Frontal cortex (tissue), 4 donors: Measurements from ENCODE around the gene DHDH. TPM values are rescaled to one million over a fixed set of nuclear protein-coding genes. Genes with fewer than 3 reads are reported as not detected.
"Not testable (repeated sequence)": the region's sequence is repeated elsewhere in the genome, so short reads cannot be mapped to it uniquely, and the experiment has no call there.

Source experiments
- DNase-seq, 2 donors: peaks; one replicate each; pipeline ENCODE4 v3.0.0; 2012; ENCODE audit warnings: low spot score in 2 of 2
- FAIRE-seq: peaks from 2 replicates; lab custom pipeline; 2012; peaks lifted over from hg19 to GRCh38; lab: Jason Lieb, UNC
- total RNA-seq: library from RNA; depleted of rRNA; stranded (reverse); fragments of >200 nt; gene quantifications from one replicate; pipeline ENCODE4 v1.2.3, GENCODE V29; 2014
- donor health status: control.
- donor health status: control.
- donor health status: control.

The DHDH gene
- total RNA-seq = not detected

GRCh38 chr19:48933382-48933932 is at the start of gene DHDH:
DHDH (plus strand) TSS chr19:48933699; CDS start chr19:48933722, 23 bp downstream.
- DNase-seq (peak in 1 of 2 donors; percentile 61), FAIRE-seq (no peak)

DNA sequence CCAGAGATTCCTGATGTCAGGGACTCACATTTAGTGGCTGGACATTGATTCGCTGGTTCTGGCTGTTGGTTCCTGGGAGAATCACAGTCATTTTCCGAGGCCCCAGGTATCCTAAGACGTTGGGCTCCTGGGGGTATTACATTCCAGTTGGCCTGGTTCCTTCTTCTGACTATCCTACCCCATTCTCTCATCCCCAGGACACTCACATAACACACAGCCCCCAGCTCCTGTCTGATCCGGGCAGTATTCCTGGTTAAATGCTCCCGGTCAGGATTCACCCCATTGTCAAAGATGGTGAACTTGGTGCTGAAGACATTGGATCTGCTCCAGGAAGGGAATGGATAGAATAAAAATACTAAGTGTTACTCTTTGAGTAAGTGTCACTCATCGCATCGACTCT is 49.8 kb upstream of the DHDH start:
- no peak for DNase-seq
- FAIRE-seq = no peak

GRCh38 chr19:48887861-48888612 is 45.5 kb upstream of the DHDH start:
- no peak for FAIRE-seq

DNA sequence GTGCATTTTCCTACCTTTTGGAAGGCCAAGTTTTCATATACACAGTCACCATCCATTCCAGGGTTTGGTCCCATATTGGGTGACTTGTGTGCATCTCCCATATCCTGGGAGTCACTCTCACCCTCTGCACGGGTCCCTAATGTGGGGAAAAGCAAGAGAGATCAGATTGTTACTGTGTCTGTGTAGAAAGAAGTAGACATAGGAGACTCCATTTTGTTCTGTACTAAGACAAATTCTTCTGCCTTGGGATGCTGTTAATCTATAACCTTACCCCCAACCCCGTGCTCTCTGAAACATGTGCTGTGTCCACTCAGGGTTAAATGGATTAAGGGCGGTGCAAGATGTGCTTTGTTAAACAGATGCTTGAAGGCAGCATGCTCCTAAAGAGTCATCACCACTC is 44.0 kb upstream of the DHDH start:
- not testable (repeated sequence) for FAIRE-seq, DNase-seq

More at GRCh38 chr19:48887861-48888612, 45.5 kb upstream of the DHDH start:
- DNase-seq = no peak

GRCh38 chr19:48890551-48890950 is 42.9 kb upstream of the DHDH start:
- FAIRE-seq (no peak), DNase-seq (no peak)

DNA sequence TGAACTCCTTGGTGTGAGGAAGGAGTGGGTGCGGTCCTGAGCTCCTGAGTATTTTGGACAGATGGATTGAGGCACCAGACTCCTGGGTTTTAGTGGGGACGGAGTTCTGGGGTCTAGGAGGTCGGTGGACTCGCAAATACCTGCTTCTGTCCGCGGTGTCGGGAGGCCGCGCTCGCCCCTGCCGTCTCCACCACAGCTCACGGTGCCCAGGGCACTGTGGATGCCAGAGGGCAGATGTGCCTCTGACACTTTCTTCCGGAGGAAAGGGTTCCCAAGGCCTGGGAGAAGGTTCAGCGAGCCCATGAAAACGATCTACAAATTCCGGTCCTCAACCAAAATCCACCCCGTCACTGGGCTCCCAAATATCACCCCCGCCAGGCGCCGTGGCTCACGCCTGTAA is 38.3 kb upstream of the DHDH start:
- no peak for DNase-seq
- FAIRE-seq = no peak

- DNase-seq = peak in 1 of 2 donors; percentile 78
- FAIRE-seq = no peak
Measured at GRCh38 chr19:48896191-48896720, 37.2 kb upstream of the DHDH start.

DNA sequence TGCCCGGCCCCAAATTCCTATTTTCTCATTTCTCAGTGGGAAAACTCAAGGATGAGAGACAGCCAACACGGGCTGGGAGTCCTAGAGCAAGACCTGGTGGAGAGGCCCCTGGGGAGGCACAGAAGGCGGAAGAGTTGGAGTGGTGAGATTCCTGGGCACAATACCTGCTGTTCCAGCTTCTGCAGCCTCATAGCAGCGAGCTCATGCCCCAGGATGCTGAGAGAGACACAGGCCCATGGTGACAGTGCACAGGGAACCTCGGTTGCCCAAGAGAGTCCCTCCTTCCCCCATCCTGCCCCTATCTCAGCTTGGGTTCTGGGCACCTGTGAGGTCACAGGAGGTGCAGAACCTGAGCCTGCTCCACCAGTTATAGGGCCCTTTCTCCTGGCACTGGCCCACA is 36.3 kb upstream of the DHDH start:
- FAIRE-seq = no peak

GRCh38 chr19:48899386-48899749 is 34.1 kb upstream of the DHDH start:
- FAIRE-seq, DNase-seq: not testable (repeated sequence)

More for the DNA sequence above, 36.3 kb upstream of the DHDH start:
- no peak for DNase-seq

DNA sequence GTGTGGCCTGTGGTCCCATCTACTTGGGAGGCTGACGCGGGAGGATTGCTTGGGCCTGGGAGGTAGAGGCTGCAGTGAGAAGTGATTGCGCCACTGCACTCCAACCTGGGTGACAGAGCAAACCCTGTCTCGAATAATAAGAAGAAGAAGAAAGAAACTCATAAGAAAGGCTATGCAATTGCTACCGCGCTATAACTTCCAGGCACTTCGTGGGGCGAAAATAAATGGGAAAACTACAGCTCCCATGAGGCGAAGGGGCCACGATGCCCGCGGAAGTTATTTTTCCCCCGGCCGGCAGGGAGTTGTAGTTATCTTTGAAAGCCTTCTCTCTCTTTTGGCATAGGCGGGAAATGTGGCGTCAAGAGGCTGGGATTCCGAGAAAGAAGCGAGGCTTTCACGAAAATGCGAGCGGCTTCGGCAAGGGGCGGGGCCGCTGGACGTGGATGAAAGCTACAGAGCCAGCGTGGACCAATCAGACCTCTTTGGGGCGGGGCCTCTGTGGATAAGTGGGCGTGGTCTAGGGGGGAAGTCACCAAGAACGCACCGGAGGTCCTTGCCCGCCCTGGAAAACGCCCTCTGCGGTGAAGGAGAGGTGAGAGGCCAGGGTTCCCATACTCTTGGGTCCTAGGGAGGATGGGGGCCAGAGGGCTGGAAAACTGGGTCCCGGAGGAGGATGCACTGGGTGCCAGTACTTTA is 33.6 kb upstream of the DHDH start, which contains the start of gene NUCB1:
Gene NUCB1, plus strand, starts transcription at position 532 of the 696 bp plus-strand sequence. CDS start 485 bp downstream, outside the sequence.
- peak; percentile 92 to 99 for DNase-seq
- FAIRE-seq = peak; percentile 95

DNA sequence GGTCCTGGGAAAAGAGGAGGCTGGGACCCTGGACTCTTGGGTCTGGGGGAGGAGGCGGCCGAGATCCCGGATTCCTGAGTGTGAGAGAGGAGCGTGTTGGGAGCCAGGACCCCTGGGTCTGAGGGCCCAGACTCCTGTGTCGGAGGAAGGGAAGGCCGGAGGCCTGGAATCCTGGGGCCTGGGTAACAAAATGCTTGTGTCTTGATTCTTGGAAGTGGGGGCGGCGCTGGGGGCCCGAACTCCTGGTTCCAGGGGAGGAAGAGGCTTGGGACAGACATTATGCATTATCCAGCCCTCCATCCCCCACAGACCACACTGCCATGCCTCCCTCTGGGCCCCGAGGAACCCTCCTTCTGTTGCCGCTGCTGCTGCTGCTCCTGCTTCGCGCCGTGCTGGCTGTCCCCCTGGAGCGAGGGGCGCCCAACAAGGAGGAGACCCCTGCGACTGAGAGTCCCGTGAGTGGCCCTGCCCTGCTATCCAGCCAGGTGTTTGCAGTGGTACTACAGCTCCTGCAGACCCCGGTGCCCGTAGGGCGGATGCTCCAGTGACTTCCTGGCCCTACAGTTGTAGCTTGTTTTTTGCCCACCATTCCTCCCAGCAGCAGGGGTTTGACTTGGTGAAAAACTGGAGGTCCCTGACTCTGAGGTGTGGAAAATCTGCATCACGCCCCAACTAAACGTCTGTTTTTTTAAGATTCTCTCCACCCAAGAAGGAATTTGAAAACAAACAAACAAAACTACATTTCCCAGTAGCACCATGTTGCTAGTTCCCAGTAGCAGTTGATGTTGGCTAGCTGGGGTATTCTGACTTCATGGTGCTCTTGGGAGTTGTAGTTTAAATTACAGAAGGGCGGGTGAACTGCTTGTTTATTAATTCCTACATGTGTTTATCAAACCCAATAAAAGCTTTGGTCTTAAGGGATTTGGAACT is 32.8 kb upstream of the DHDH start:
- DNase-seq (no peak), FAIRE-seq (no peak)

DNA sequence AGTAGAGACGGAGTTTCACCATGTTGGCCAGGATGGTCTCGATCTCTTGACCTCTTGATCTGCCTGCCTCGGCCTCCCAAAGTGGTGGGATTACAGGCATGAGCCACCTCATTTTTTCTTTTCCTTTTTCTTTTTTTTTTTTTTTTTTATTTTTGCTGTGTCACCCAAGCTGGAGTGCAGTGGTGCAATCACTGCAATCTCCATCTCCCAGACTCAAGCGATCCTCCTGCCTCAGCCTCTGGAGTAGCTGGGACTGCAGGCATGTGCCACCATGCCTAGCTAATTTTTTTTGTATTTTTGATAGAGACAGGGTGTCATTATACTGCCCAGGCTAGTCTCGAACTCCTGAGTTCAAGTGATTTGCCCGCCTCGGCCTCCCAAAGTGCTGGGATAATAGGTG is 31.2 kb upstream of the DHDH start:
- DNase-seq, FAIRE-seq: not testable (repeated sequence)

GRCh38 chr19:48903788-48904187 is 29.7 kb upstream of the DHDH start:
- not testable (repeated sequence) for DNase-seq

GRCh38 chr19:48905664-48906063 is 27.8 kb upstream of the DHDH start:
- DNase-seq (no peak), FAIRE-seq (no peak)

More at GRCh38 chr19:48903788-48904187, 29.7 kb upstream of the DHDH start:
- FAIRE-seq = not testable (repeated sequence)

DNA sequence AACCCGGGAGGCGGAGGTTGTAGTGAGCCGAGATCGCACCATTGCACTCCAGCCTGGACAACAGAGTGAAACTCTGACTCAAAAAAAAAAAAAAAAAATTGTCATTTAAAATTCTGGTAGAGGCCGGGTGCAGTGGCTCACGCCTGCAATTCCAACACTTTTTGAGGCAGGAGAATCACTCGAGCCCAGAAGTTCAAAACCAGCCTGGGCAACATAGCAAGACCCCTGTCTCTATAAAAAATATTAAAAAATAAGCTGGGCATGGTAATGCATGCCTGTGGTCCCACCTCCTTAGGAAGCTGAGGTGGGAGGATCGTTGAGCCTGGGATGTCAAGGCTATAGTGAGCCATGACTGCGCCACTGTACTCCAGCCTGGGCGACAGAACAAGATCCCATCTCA is 27.2 kb upstream of the DHDH start:
- DNase-seq (no peak), FAIRE-seq (no peak)

DNA sequence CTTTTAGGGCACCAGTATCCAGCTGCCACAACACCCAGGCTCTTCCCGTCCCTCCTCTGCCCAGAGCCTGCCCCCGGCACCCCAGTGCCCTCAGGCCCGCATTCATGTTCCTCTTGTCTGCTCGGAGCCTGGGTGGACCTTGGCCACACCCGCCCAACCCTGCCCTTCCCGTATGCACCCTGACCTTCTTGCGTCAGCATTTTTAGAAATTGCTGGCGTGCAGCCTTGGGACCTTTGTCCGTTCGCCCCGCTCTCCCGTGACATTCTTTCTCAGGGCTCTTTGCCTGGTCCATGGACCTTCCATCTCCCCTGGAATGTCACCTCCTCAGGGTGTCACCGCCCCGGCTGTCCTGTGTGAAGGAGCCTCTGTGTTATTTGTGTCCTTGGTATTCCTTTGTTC is 25.8 kb upstream of the DHDH start:
- DNase-seq (no peak), FAIRE-seq (no peak)

- FAIRE-seq, DNase-seq: not testable (repeated sequence)
Measured at GRCh38 chr19:48909424-48910077, 23.9 kb upstream of the DHDH start.

DNA sequence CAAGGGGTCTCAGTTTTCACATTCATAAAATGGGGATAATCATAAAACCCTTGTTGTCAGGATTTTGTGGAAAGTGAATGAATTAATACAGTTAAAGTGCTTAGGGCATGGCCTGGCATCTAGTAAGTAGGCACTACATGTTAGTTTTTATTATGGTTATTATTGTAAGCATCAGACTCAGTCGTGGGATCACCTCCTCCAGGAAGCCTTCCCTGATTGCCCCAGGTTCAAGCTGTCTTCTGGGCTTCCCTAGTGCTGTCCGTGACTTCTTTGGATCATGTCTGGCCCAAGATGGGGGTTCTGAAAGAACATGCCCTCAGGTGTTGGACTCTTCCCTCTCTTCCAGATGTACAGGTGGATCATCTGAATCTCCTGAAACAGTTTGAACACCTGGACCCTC is 22.7 kb upstream of the DHDH start:
- FAIRE-seq (no peak), DNase-seq (no peak)
